Endodermal cell (in vitro differentiated cells): ENCODE measurements around the gene CMTM4. TPM values are rescaled to one million over a fixed set of nuclear protein-coding genes. Genes with fewer than 3 reads are reported as not detected.

Experiments used
- DNase-seq: peaks from one replicate; pipeline ENCODE4 v3.0.0-alpha.2; 2017
- H3K27ac ChIP-seq: 2 replicates; pipeline ENCODE4 v1.5.1; 2013; ENCODE audit warnings: mild to moderate bottlenecking, low read depth, low read length, moderate library complexity
- H3K27me3 ChIP-seq: 2 replicates; pipeline ENCODE4 v1.6.1; 2013; ENCODE audit warnings: mild to moderate bottlenecking, low read length, moderate library complexity; ENCODE audit not compliant: insufficient read depth, control insufficient read depth, poor library complexity, severe bottlenecking
- H3K36me3 ChIP-seq: 2 replicates; pipeline ENCODE4 v1.7.0; 2013; ENCODE audit warnings: mild to moderate bottlenecking, low read length, moderate library complexity; ENCODE audit not compliant: control insufficient read depth, insufficient read depth
- H3K4me1 ChIP-seq: one replicate; pipeline ENCODE4 v1.7.0; 2013; ENCODE audit warnings: low read length; ENCODE audit not compliant: control insufficient read depth, insufficient read depth
- H3K4me3 ChIP-seq: 2 replicates; pipeline ENCODE4 v1.5.1; 2013; ENCODE audit warnings: mild to moderate bottlenecking, low read length, moderate library complexity
- H3K9ac ChIP-seq: 2 replicates; pipeline ENCODE4 v1.6.1; 2013; ENCODE audit warnings: mild to moderate bottlenecking, low read length, moderate library complexity; ENCODE audit not compliant: poor library complexity, severe bottlenecking; ENCODE audit errors: extremely low read depth
- H3K9me3 ChIP-seq: 2 replicates; pipeline ENCODE4 v1.6.1; 2013; ENCODE audit warnings: mild to moderate bottlenecking, low read length, moderate library complexity; ENCODE audit not compliant: control insufficient read depth
- H3K27ac Mint-ChIP-seq: 2 replicates; pipeline ENCODE4 v1.8.0; 2020; ENCODE audit warnings: mixed read lengths
- H3K27me3 Mint-ChIP-seq: 2 replicates; pipeline ENCODE4 v1.8.0; 2021; ENCODE audit warnings: mild to moderate bottlenecking, mixed read lengths; ENCODE audit not compliant: insufficient read depth
- H3K36me3 Mint-ChIP-seq: 2 replicates; pipeline ENCODE4 v1.8.0; 2020; ENCODE audit warnings: low read depth, mixed read lengths
- H3K4me1 Mint-ChIP-seq: 2 replicates; pipeline ENCODE4 v1.8.0; 2020; ENCODE audit warnings: mixed read lengths
- H3K4me3 Mint-ChIP-seq: 2 replicates; pipeline ENCODE4 v1.8.0; 2020; ENCODE audit warnings: mild to moderate bottlenecking, moderate library complexity, mixed read lengths
- H3K9me3 Mint-ChIP-seq: 2 replicates; pipeline ENCODE4 v1.8.0; 2020; ENCODE audit warnings: mild to moderate bottlenecking, mixed read lengths
- CTCF ChIP-seq: fragments of 200-600 bp; sonication (generic); conservative IDR thresholded peaks from 2 replicates; pipeline ENCODE4 v1.5.0; 2021; ENCODE audit warnings: antibody characterized with exemption, mild to moderate bottlenecking
- WGBS, 2 experiments: methylation state at CpG; one replicate each; pipeline versions ENCODE4 v1.1.5 to v1.1.7; 2013; ENCODE audit warnings: missing lambda C conversion rate in 2 of 2, mixed read lengths in 1 of 2; ENCODE audit not compliant: insufficient coverage in 1 of 2, insufficient read length in 1 of 2; 5-methylcytosine and 5-hydroxymethylcytosine counted together
- total RNA-seq, 2 donors: library from RNA; stranded (reverse); fragmentation: NEBNext Ultra II Directional in 1 of 2; extraction: Animal tissue kit (Norgen Biotek cat#: 25700) in 1 of 2; gene quantifications; 2 replicates in 1 of 2; 3 replicates in 1 of 2; pipeline ENCODE4 v1.2.1, GENCODE V29; 2021

Gene CMTM4
- total RNA-seq, 2 donors from 2014 or later = 68.2 to 76.2 TPM

- Histone ChIP-seq H3K36me3 (peaks cover 10% of the 10 kb centered on the region), H3K27ac (no peak overlapping the region), H3K9me3 (no peaks in the 10 kb centered on the region), H3K9ac (no peak overlapping the region), H3K4me3 (no peak overlapping the region), H3K27me3 (no peaks in the 10 kb centered on the region), H3K4me1 (peaks cover 10% of the 10 kb centered on the region)
- Mint-ChIP-seq H3K36me3 (peaks cover 9% of the 10 kb centered on the region), H3K4me1 (peaks cover 29% of the 10 kb centered on the region), H3K4me3 (no peak overlapping the region), H3K27ac (no peak overlapping the region), H3K27me3 (peaks cover 2% of the 10 kb centered on the region), H3K9me3 (no peaks in the 10 kb centered on the region)
- no peak for TF ChIP-seq CTCF
- DNase-seq = no peak
- 86 to 92% methylated on average over 6 of the region's 6 CpGs for WGBS, 2 experiments
Measured at GRCh38 chr16:66692341-66692740, 4.2 kb downstream of the CMTM4 start.

DNA sequence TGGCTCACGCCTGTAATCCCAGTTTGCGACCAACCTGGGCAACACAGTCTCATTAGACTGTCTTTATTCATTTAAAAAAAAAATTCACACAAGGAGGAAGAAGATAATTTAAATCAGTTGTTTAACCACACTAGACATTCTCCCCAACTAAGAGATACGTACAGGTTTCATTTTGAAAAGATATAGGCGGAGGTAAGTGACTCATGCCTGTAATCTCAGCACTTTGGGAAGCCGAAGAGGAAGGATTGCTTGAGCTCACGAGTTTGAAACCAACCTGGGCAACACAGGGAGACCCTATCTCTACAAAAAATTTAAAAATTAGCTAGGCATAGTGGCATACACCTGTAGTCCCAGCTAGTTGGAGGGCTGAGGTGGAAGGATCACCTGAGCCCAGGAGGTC is 5.3 kb downstream of the CMTM4 start:
- Histone ChIP-seq H3K27me3 (no peaks in the 10 kb centered on the region), H3K36me3 (peaks cover 10% of the 10 kb centered on the region), H3K4me3 (no peak overlapping the region), H3K9ac (no peak overlapping the region), H3K9me3 (no peaks in the 10 kb centered on the region), H3K4me1 (peaks cover 10% of the 10 kb centered on the region), H3K27ac (no peak overlapping the region)
- TF ChIP-seq CTCF = no peak
- peaks cover 1% of the 10 kb centered on the region for H3K27me3 Mint-ChIP-seq
- H3K4me1 Mint-ChIP-seq = peaks cover 28% of the 10 kb centered on the region
- no peak overlapping the region for H3K27ac Mint-ChIP-seq
- WGBS, 2 experiments = 92 to 96% methylated on average over 3 to 6 of the region's 6 CpGs
- no peak overlapping the region for H3K4me3 Mint-ChIP-seq
- H3K36me3 Mint-ChIP-seq = peaks cover 9% of the 10 kb centered on the region
- no peaks in the 10 kb centered on the region for H3K9me3 Mint-ChIP-seq
- DNase-seq = no peak

DNA sequence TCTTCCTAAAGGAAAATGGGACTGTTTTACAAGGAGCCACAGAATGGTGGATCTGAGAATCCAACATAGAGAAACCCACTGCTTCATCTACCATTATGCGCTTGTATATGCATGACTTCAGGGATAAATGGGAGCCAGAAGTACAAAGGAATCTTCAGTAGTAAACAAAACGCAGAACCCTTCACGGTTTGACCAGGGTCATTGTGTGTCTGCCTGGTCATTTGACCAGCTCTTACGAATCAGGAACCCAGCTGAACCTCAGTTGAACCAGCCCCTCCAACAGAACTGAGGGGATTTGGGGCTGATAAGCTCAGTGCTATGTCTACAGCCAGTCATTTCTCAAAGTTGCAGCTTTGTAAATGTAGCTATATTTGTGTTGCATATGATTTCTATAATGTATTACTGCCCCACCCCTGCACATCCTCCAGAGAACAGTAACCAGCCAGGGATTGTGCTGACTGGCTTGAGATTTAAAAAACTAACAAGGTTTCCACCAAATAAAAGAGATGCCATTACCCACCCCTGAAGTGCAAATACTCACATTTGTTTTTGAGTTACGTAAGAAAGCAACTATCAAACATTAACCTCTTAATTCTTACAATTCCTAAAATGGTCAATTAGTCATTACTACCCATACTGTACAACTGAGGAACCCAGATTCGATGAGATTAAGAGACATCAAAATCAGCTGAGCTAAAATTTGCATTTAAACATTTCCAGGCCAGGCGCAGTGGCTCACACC is 6.3 kb downstream of the CMTM4 start:
- no peaks in the 10 kb centered on the region for H3K27me3 ChIP-seq
- no peak overlapping the region for H3K4me3 ChIP-seq
- TF ChIP-seq CTCF = no peak
- peaks cover 10% of the 10 kb centered on the region for H3K4me1 ChIP-seq
- no peak overlapping the region for H3K9ac ChIP-seq
- Mint-ChIP-seq H3K4me1 (peaks cover 27% of the 10 kb centered on the region), H3K9me3 (no peaks in the 10 kb centered on the region), H3K27ac (peak overlapping the region; percentile 12), H3K27me3 (peaks cover 1% of the 10 kb centered on the region), H3K36me3 (peaks cover 9% of the 10 kb centered on the region), H3K4me3 (no peak overlapping the region)
- WGBS, 2 experiments = 86 to 92% methylated on average over 7 of the region's 7 CpGs
- no peak overlapping the region for H3K27ac ChIP-seq
- H3K36me3 ChIP-seq = peaks cover 10% of the 10 kb centered on the region
- H3K9me3 ChIP-seq = no peaks in the 10 kb centered on the region
- DNase-seq = no peak
